AG08395 (cell line): Measurements from ENCODE around the gene SLC22A31.
A peak's percentile ranks its signal among the peaks of the same experiment; 100 is the strongest.

Experiments used
- DNase-seq: peaks from one replicate; pipeline ENCODE4 v3.0.0; 2012; ENCODE audit warnings: mixed read lengths, low spot score

The SLC22A31 gene

GRCh38 chr16:89216315-89217137, 16.2 kb upstream of the SLC22A31 start:
- DNase-seq, result peak; percentile 77

- DNase-seq, result peak; percentile 59
Observed at GRCh38 chr16:89210904-89211515, 10.7 kb upstream of the SLC22A31 start.

GRCh38 chr16:89210165-89210903, 10.0 kb upstream of the SLC22A31 start:
- DNase-seq, result no peak

GRCh38 chr16:89209522-89210044, 9.2 kb upstream of the SLC22A31 start:
- no peak for DNase-seq

GRCh38 chr16:89207993-89208392, 7.7 kb upstream of the SLC22A31 start:
- no peak for DNase-seq

GRCh38 chr16:89202422-89203215, 2.3 kb upstream of the SLC22A31 start:
- no peak for DNase-seq

GRCh38 chr16:89201439-89202377, 1.4 kb upstream of the SLC22A31 start:
- peak; percentile 78 for DNase-seq

- DNase-seq, result no peak
Observed at GRCh38 chr16:89200850-89201411, 594 bp upstream of the SLC22A31 start.

GRCh38 chr16:89199241-89200123, 855 bp downstream of the SLC22A31 start:
- DNase-seq, result no peak

GRCh38 chr16:89198417-89199240, 1.7 kb downstream of the SLC22A31 start:
- no peak for DNase-seq

- no peak for DNase-seq
Observed at GRCh38 chr16:89197633-89198416, 2.5 kb downstream of the SLC22A31 start.

- DNase-seq, result no peak
Observed at GRCh38 chr16:89197033-89197632, 3.2 kb downstream of the SLC22A31 start.

GRCh38 chr16:89195521-89196171, 4.7 kb downstream of the SLC22A31 start:
- DNase-seq, result no peak

GRCh38 chr16:89194340-89195311, 5.7 kb downstream of the SLC22A31 start:
- DNase-seq, result no peak

- DNase-seq, result no peak
Observed at GRCh38 chr16:89193576-89194293, 6.6 kb downstream of the SLC22A31 start.
